ENCODE measurements around the gene ROPN1B.

DNA sequence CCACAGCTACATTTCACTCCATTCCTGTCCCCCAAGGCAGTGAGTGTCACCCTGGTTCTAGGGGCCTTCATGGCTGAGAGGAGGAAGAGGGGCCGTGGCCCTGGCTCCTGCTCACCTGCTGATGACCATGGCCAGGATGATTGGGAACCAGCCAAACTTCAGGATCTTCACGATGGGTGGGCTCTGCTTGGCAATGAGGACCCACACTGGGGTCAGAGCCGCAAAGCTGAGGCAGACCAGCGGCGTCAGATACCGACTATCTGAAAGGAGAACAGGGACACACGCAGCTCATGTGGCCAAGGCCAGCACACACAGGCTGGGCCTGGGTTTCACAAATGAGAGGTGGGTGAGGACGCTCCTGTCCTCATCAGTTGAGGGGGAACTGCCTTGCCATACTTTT lies 47.6 kb downstream of the ROPN1B start:
- TF ChIP-seq, protein P1, sequence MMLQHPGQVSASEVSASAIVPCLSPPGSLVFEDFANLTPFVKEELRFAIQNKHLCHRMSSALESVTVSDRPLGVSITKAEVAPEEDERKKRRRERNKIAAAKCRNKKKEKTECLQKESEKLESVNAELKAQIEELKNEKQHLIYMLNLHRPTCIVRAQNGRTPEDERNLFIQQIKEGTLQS (CRISPR knock-in tag; conservative IDR thresholded peaks at IDR 0.05) = no peak
- no peak for TF ChIP-seq MXD4 (CRISPR knock-in tag; IDR thresholded peaks at IDR 0.05; ENCODE audit: borderline replicate concordance)
- TF ChIP-seq, protein P2, sequence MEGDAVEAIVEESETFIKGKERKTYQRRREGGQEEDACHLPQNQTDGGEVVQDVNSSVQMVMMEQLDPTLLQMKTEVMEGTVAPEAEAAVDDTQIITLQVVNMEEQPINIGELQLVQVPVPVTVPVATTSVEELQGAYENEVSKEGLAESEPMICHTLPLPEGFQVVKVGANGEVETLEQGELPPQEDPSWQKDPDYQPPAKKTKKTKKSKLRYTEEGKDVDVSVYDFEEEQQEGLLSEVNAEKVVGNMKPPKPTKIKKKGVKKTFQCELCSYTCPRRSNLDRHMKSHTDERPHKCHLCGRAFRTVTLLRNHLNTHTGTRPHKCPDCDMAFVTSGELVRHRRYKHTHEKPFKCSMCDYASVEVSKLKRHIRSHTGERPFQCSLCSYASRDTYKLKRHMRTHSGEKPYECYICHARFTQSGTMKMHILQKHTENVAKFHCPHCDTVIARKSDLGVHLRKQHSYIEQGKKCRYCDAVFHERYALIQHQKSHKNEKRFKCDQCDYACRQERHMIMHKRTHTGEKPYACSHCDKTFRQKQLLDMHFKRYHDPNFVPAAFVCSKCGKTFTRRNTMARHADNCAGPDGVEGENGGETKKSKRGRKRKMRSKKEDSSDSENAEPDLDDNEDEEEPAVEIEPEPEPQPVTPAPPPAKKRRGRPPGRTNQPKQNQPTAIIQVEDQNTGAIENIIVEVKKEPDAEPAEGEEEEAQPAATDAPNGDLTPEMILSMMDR (IDR thresholded peaks at IDR 0.05) = no peak
